Naive thymus-derived CD8-positive, alpha-beta T cell (primary cell): ENCODE measurements around the gene NDC1. TPM values are rescaled to one million over a fixed set of nuclear protein-coding genes. Genes with fewer than 3 reads are reported as not detected.
"Not testable (repeated sequence)": the region's sequence is repeated elsewhere in the genome, so short reads cannot be mapped to it uniquely, and the experiment has no call there.

Experiments
- ATAC-seq, 2 donors: fragments of 150-1000 bp; cut with Tn5 transposase in 1 of 2; sonication (Bioruptor Pico), chemical (Tn5 transposase) in 1 of 2; 1 replicate in 1 of 2; 2 replicates in 1 of 2; pipeline ENCODE4 v1.10.0; 2021; ENCODE audit warnings: mild to moderate bottlenecking in 2 of 2, moderate library complexity in 2 of 2
- POLR2A ChIA-PET: fragments of 350-600 bp; sonication (Branson Sonifier 250); formaldehyde crosslinking; loops from one replicate; lab custom pipeline; 2021; ENCODE audit warnings: antibody characterized with exemption; lab: Charles Lee
- DNase-seq, 10 donors: peaks; one replicate each; pipeline versions ENCODE4 v3.0.0 to v3.0.0-alpha.2; 2020 to 2022
- H3K27ac Mint-ChIP-seq, 10 donors: one replicate each; pipeline ENCODE4 v1.8.0; 2020 to 2022; ENCODE audit warnings: mild to moderate bottlenecking in 10 of 10, mixed read lengths in 10 of 10, moderate library complexity in 4 of 10, inconsistent platforms in 1 of 10
- H3K27me3 Mint-ChIP-seq, 5 donors: one replicate each; pipeline ENCODE4 v1.8.0; 2021 to 2022; ENCODE audit warnings: mixed read lengths in 5 of 5
- H3K36me3 Mint-ChIP-seq, 3 donors: one replicate each; pipeline ENCODE4 v1.8.0; 2020 to 2022; ENCODE audit warnings: mixed read lengths in 3 of 3, mild to moderate bottlenecking in 2 of 3, inconsistent platforms in 1 of 3
- H3K4me1 Mint-ChIP-seq, 4 donors: one replicate each; pipeline ENCODE4 v1.8.0; 2021 to 2022; ENCODE audit warnings: mixed read lengths in 4 of 4
- H3K4me3 Mint-ChIP-seq, 10 donors: one replicate each; pipeline ENCODE4 v1.8.0; 2020 to 2022; ENCODE audit warnings: mild to moderate bottlenecking in 10 of 10, mixed read lengths in 10 of 10, moderate library complexity in 6 of 10, inconsistent platforms in 1 of 10
- H3K9me3 Mint-ChIP-seq, 9 donors: one replicate each; pipeline ENCODE4 v1.8.0; 2020 to 2022; ENCODE audit warnings: mixed read lengths in 9 of 9, mild to moderate bottlenecking in 3 of 9, inconsistent platforms in 1 of 9, moderate library complexity in 1 of 9
- polyA plus RNA-seq, 3 donors: library from polyadenylated mRNA; unstranded; fragments of 300-500 nt; fragmentation: Illumina TruSeq; gene quantifications; one replicate each; pipeline ENCODE4 v1.2.3, GENCODE V29; 2021
- total RNA-seq, 8 experiments: library from RNA in 2 of 8; stranded (reverse) in 2 of 8; gene quantifications; one replicate each; pipeline ENCODE4 v1.2.3 and lab custom pipeline; 2021 to 2026

The NDC1 gene
- 10 to 100 TPM; 14.7 to 15.0 TPM for total RNA-seq
- 1 to 10 TPM; 5.8 to 6.4 (median 6.3) TPM for polyA plus RNA-seq
- 20.7 to 132 (median 39.1) reads per million in 6 experiments for total RNA-seq (lab: John Stamatoyannopoulos, UW)

GRCh38 chr1:53837924-53838653 lies at the start of gene NDC1:
Gene NDC1 (minus strand): TSS chr1:53838296. CDS start chr1:53838261, 35 bp downstream.
- peaks cover 0 to 12% (median 3%) of the 10 kb centered on the region in 9 donors for H3K9me3 Mint-ChIP-seq
- POLR2A ChIA-PET = interaction anchor here (0.5 to 3.0 kb wide), 3 partner anchors 51 to 195 kb away, joined by 7 to 16 read pairs (median 8); partner anchors contain the start of genes IFT25, LRRC42 and YIPF1
- peaks cover 2 to 8% (median 4%) of the 10 kb centered on the region in 3 donors for H3K36me3 Mint-ChIP-seq
- H3K27ac Mint-ChIP-seq = peak within 1 kb of the TSS; percentile 96 to 99 (median 98)
- ATAC-seq (peak; percentile 89 to 92), DNase-seq (peak; percentile 79 to 99 (median 90))
- H3K4me3 Mint-ChIP-seq = peak within 1 kb of the TSS; percentile 93 to 99 (median 96)
- peaks cover 0 to 2% (median 1%) of the 10 kb centered on the region in 5 donors for H3K27me3 Mint-ChIP-seq
- peaks cover 8 to 35% (median 29%) of the 10 kb centered on the region in 4 donors for H3K4me1 Mint-ChIP-seq

GRCh38 chr1:53883600-53883999 lies 45.5 kb upstream of the NDC1 start:
- DNase-seq, H3K9me3 Mint-ChIP-seq, H3K27me3 Mint-ChIP-seq, POLR2A ChIA-PET, ATAC-seq: not testable (repeated sequence)
- peaks cover 13 to 44% (median 40%) of the 10 kb centered on the region in 4 donors for H3K4me1 Mint-ChIP-seq
- peak overlapping the region in 1 of 10 donors; percentile 18 for H3K27ac Mint-ChIP-seq
- H3K4me3 Mint-ChIP-seq = peak overlapping the region in 1 of 10 donors; percentile 32
- peaks cover 6 to 78% (median 23%) of the 10 kb centered on the region in 3 donors for H3K36me3 Mint-ChIP-seq

GRCh38 chr1:53881853-53882252 lies 43.8 kb upstream of the NDC1 start:
- H3K27ac Mint-ChIP-seq, H3K4me3 Mint-ChIP-seq, ATAC-seq, DNase-seq, H3K9me3 Mint-ChIP-seq, H3K27me3 Mint-ChIP-seq, POLR2A ChIA-PET: not testable (repeated sequence)
- H3K36me3 Mint-ChIP-seq = peaks cover 6 to 88% (median 37%) of the 10 kb centered on the region in 3 donors
- peaks cover 7 to 29% (median 25%) of the 10 kb centered on the region in 4 donors for H3K4me1 Mint-ChIP-seq

- Mint-ChIP-seq H3K27ac (no peak overlapping the region), H3K36me3 (peaks cover 11 to 82% (median 53%) of the 10 kb centered on the region in 3 donors), H3K27me3 (no peaks in the 10 kb centered on the region), H3K4me3 (no peak overlapping the region), H3K9me3 (peaks cover 0 to 5% (median 0%) of the 10 kb centered on the region in 9 donors), H3K4me1 (peaks cover 3 to 13% (median 6%) of the 10 kb centered on the region in 4 donors)
- POLR2A ChIA-PET = interaction anchor here (1.1 to 1.2 kb wide), 2 partner anchors 11 to 67 kb away, joined by 3 to 5 read pairs; partner anchors contain the start of genes IFT25 and YIPF1
- DNase-seq = no peak
- no peak for ATAC-seq
Measured at GRCh38 chr1:53878492-53879105, 40.5 kb upstream of the NDC1 start.

- H3K4me3 Mint-ChIP-seq, POLR2A ChIA-PET, ATAC-seq, H3K27me3 Mint-ChIP-seq, H3K9me3 Mint-ChIP-seq, DNase-seq, H3K4me1 Mint-ChIP-seq, H3K27ac Mint-ChIP-seq: not testable (repeated sequence)
- peaks cover 5 to 78% (median 40%) of the 10 kb centered on the region in 3 donors for H3K36me3 Mint-ChIP-seq
Measured at GRCh38 chr1:53875150-53875549, 37.1 kb upstream of the NDC1 start.

GRCh38 chr1:53871773-53872484 lies 33.8 kb upstream of the NDC1 start:
- POLR2A ChIA-PET = no interaction called here
- Mint-ChIP-seq H3K36me3 (peaks cover 5 to 73% (median 31%) of the 10 kb centered on the region in 3 donors), H3K4me1 (peaks cover 0 to 2% (median 0%) of the 10 kb centered on the region in 4 donors), H3K4me3 (no peak overlapping the region), H3K27me3 (no peaks in the 10 kb centered on the region), H3K9me3 (no peaks in the 10 kb centered on the region), H3K27ac (no peak overlapping the region)
- ATAC-seq = no peak
- no peak for DNase-seq

- Mint-ChIP-seq H3K27ac (no peak overlapping the region), H3K9me3 (no peaks in the 10 kb centered on the region), H3K36me3 (peaks cover 5 to 73% (median 25%) of the 10 kb centered on the region in 3 donors), H3K4me1 (peaks cover 0 to 2% (median 0%) of the 10 kb centered on the region in 4 donors), H3K4me3 (no peak overlapping the region), H3K27me3 (no peaks in the 10 kb centered on the region)
- POLR2A ChIA-PET = interaction anchor here (0.8 kb wide), 1 partner anchor 22 kb away, joined by 3 read pairs; no protein-coding TSS in a partner anchor
- ATAC-seq (no peak), DNase-seq (no peak)
Measured at GRCh38 chr1:53871221-53871620, 33.1 kb upstream of the NDC1 start.

GRCh38 chr1:53869454-53870117 lies 31.5 kb upstream of the NDC1 start:
- H3K4me1 Mint-ChIP-seq = peaks cover 0 to 2% (median 0%) of the 10 kb centered on the region in 4 donors
- POLR2A ChIA-PET = no interaction called here
- peaks cover 0 to 69% (median 14%) of the 10 kb centered on the region in 3 donors for H3K36me3 Mint-ChIP-seq
- H3K27me3 Mint-ChIP-seq = no peaks in the 10 kb centered on the region
- no peak overlapping the region for H3K4me3 Mint-ChIP-seq
- no peak overlapping the region for H3K27ac Mint-ChIP-seq
- DNase-seq = no peak
- no peak for ATAC-seq
- no peaks in the 10 kb centered on the region for H3K9me3 Mint-ChIP-seq

GRCh38 chr1:53868565-53868964 lies 30.5 kb upstream of the NDC1 start:
- Mint-ChIP-seq H3K36me3 (peaks cover 0 to 69% (median 14%) of the 10 kb centered on the region in 3 donors), H3K27ac (peak overlapping the region in 2 of 10 donors; percentile 32 to 54)
- POLR2A ChIA-PET = no interaction called here

GRCh38 chr1:53862507-53862906 lies 24.4 kb upstream of the NDC1 start:
- peaks cover 3 to 7% (median 5%) of the 10 kb centered on the region in 4 donors for H3K4me1 Mint-ChIP-seq
- H3K9me3 Mint-ChIP-seq = no peaks in the 10 kb centered on the region
- peak overlapping the region in 1 of 10 donors; percentile 24 for H3K27ac Mint-ChIP-seq
- no peak for DNase-seq
- H3K36me3 Mint-ChIP-seq = peaks cover 0 to 45% (median 5%) of the 10 kb centered on the region in 3 donors
- POLR2A ChIA-PET = no interaction called here
- ATAC-seq = no peak
- H3K27me3 Mint-ChIP-seq = no peaks in the 10 kb centered on the region
- H3K4me3 Mint-ChIP-seq = no peak overlapping the region

More at GRCh38 chr1:53868565-53868964, 30.5 kb upstream of the NDC1 start:
- peaks cover 0 to 2% (median 0%) of the 10 kb centered on the region in 4 donors for H3K4me1 Mint-ChIP-seq
- H3K4me3 Mint-ChIP-seq = no peak overlapping the region
- DNase-seq (no peak), ATAC-seq (no peak)
- H3K27me3 Mint-ChIP-seq = no peaks in the 10 kb centered on the region
- no peaks in the 10 kb centered on the region for H3K9me3 Mint-ChIP-seq

GRCh38 chr1:53860967-53861411 lies 22.9 kb upstream of the NDC1 start:
- Mint-ChIP-seq H3K4me1 (peaks cover 3 to 7% (median 5%) of the 10 kb centered on the region in 4 donors), H3K9me3 (no peaks in the 10 kb centered on the region), H3K27ac (peak overlapping the region in 1 of 10 donors; percentile 82), H3K27me3 (no peaks in the 10 kb centered on the region), H3K36me3 (peaks cover 0 to 46% (median 6%) of the 10 kb centered on the region in 3 donors), H3K4me3 (no peak overlapping the region)
- DNase-seq = peak; percentile 12 to 74 (median 47)
- peak; percentile 67 to 82 for ATAC-seq
- POLR2A ChIA-PET = interaction anchor here (0.6 to 2.3 kb wide), 6 partner anchors 46 to 192 kb away, joined by 3 to 6 read pairs (median 6); partner anchors contain the start of genes IFT25, TCEANC2 and TMEM59
